Peyer's patch (tissue), 4 donors: Measurements from ENCODE around the gene POGK.

Experiments
- POLR2A ChIP-seq, 2 donors: fragments of 450-650 bp; IDR thresholded peaks; one replicate each; pipeline ENCODE4 v1.5.1; 2017; ENCODE audit warnings: antibody characterized with exemption in 2 of 2, mild to moderate bottlenecking in 2 of 2, moderate library complexity in 2 of 2
- TF ChIP-seq, protein P1 (sequence below), 6 experiments: fragments of 450-650 bp in 4 of 6; fragments of 200-600 bp in 2 of 6; sonication (generic) in 1 of 6; IDR thresholded peaks; one replicate each; pipeline ENCODE4 v1.5.1; 2017 to 2019; ENCODE audit warnings: antibody characterized with exemption in 6 of 6, mild to moderate bottlenecking in 3 of 6, moderate library complexity in 1 of 6

DNA sequence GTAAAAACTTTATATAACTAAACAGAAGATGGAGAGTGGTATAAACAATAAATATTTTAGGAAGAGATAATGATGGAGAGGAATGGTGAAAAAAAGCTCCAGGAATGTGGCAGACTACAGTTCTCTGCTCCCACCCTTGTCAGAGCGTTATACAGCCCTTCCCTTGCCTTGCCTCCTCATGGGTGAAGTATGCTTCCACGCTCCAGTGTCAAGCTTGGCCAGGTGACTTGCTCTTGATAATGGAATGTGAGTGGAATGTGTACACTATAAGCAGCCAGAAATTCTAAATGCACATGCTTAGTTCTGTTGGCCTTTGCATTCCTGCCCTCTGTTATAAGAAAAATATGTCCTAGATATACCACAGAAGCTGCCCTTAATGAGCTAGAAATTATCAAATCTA, 24.7 kb upstream of the POGK start:
- no peak for TF ChIP-seq POLR2A (IDR thresholded peaks at IDR 0.05)
- TF ChIP-seq, protein P1, sequence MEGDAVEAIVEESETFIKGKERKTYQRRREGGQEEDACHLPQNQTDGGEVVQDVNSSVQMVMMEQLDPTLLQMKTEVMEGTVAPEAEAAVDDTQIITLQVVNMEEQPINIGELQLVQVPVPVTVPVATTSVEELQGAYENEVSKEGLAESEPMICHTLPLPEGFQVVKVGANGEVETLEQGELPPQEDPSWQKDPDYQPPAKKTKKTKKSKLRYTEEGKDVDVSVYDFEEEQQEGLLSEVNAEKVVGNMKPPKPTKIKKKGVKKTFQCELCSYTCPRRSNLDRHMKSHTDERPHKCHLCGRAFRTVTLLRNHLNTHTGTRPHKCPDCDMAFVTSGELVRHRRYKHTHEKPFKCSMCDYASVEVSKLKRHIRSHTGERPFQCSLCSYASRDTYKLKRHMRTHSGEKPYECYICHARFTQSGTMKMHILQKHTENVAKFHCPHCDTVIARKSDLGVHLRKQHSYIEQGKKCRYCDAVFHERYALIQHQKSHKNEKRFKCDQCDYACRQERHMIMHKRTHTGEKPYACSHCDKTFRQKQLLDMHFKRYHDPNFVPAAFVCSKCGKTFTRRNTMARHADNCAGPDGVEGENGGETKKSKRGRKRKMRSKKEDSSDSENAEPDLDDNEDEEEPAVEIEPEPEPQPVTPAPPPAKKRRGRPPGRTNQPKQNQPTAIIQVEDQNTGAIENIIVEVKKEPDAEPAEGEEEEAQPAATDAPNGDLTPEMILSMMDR (IDR thresholded peaks at IDR 0.05): no peak
